GM19438 (cell line): ENCODE results near the gene ABCC4.
A peak's percentile ranks its signal among the peaks of the same experiment; 100 is the strongest.
"Not testable (repeated sequence)": the region's sequence is repeated elsewhere in the genome, so short reads cannot be mapped to it uniquely, and the experiment has no call there.

ENCODE experiments used
- ATAC-seq: cut with Tn5 transposase; IDR thresholded peaks from one replicate; pipeline ENCODE4 v1.9.1; 2021; ENCODE audit warnings: low read depth; ENCODE audit not compliant: unreplicated experiment

ABCC4 gene

GRCh38 chr13:95201814-95202651 lies 99.2 kb downstream of the ABCC4 start:
- ATAC-seq = no peak

- ATAC-seq = not testable (repeated sequence)
Measured at GRCh38 chr13:95200386-95200957, 100.8 kb downstream of the ABCC4 start.

- no peak for ATAC-seq
Measured at GRCh38 chr13:95199896-95200295, 101.4 kb downstream of the ABCC4 start.

- not testable (repeated sequence) for ATAC-seq
Measured at GRCh38 chr13:95198606-95199005, 102.6 kb downstream of the ABCC4 start.

- ATAC-seq = no peak
Measured at GRCh38 chr13:95197548-95197947, 103.7 kb downstream of the ABCC4 start.

- no peak for ATAC-seq
Measured at GRCh38 chr13:95195146-95195545, 106.1 kb downstream of the ABCC4 start.

GRCh38 chr13:95193509-95194230 lies 107.6 kb downstream of the ABCC4 start:
- no peak for ATAC-seq

- no peak for ATAC-seq
Measured at GRCh38 chr13:95192998-95193397, 108.3 kb downstream of the ABCC4 start.

- ATAC-seq = not testable (repeated sequence)
Measured at GRCh38 chr13:95192564-95192945, 108.7 kb downstream of the ABCC4 start.

- peak; percentile 96 for ATAC-seq
Measured at GRCh38 chr13:95191821-95192563, 109.3 kb downstream of the ABCC4 start.

GRCh38 chr13:95188128-95188527 lies 113.1 kb downstream of the ABCC4 start:
- no peak for ATAC-seq

GRCh38 chr13:95185851-95186250 lies 115.4 kb downstream of the ABCC4 start:
- ATAC-seq = peak; percentile 45

GRCh38 chr13:95185311-95185710 lies 115.9 kb downstream of the ABCC4 start:
- no peak for ATAC-seq

- no peak for ATAC-seq
Measured at GRCh38 chr13:95184317-95184716, 116.9 kb downstream of the ABCC4 start.

GRCh38 chr13:95182570-95183265 lies 118.5 kb downstream of the ABCC4 start:
- no peak for ATAC-seq

- no peak for ATAC-seq
Measured at GRCh38 chr13:95181586-95181985, 119.7 kb downstream of the ABCC4 start.

GRCh38 chr13:95180513-95181245 lies 120.6 kb downstream of the ABCC4 start:
- ATAC-seq = no peak

GRCh38 chr13:95176611-95177259 lies 124.5 kb downstream of the ABCC4 start:
- no peak for ATAC-seq

- ATAC-seq = no peak
Measured at GRCh38 chr13:95174517-95174916, 126.7 kb downstream of the ABCC4 start.
